Tibial nerve (tissue), 4 donors: ENCODE results near the gene SLC25A13.

Experiments
- EP300 ChIP-seq, 2 donors: sonication (generic); formaldehyde crosslinking; IDR thresholded peaks; one replicate each; pipeline ENCODE4 v1.6.1; 2017; ENCODE audit warnings: antibody characterized with exemption in 2 of 2, mild to moderate bottlenecking in 1 of 2
- TF ChIP-seq, protein P1 (sequence below), 5 experiments: fragments of 200-600 bp in 3 of 5; fragments of 450-650 bp in 2 of 5; sonication (generic) in 3 of 5; IDR thresholded peaks; one replicate each; pipeline ENCODE4 v1.5.1; 2016 to 2019; ENCODE audit warnings: antibody characterized with exemption in 5 of 5, mild to moderate bottlenecking in 3 of 5, moderate library complexity in 2 of 5

DNA sequence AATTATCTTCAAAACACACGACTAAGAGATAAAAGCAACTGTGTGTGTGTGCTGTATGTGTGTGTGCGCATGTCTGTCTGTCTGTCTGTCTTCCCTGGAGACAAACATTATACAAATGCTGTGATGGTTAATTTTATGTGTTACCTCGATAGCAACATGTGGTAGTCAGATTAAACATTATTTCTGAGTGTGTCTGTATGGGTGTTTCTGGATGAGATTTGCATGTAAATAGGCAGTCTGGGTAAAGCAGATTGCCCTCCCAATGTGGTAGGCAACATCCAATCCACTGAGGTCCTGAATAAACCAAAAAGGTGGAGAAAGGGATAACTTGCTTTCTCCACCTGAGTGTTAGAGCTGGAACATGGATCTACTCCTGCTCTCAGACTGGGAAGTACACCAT lies 67.9 kb downstream of the SLC25A13 start:
- TF ChIP-seq, protein P1, sequence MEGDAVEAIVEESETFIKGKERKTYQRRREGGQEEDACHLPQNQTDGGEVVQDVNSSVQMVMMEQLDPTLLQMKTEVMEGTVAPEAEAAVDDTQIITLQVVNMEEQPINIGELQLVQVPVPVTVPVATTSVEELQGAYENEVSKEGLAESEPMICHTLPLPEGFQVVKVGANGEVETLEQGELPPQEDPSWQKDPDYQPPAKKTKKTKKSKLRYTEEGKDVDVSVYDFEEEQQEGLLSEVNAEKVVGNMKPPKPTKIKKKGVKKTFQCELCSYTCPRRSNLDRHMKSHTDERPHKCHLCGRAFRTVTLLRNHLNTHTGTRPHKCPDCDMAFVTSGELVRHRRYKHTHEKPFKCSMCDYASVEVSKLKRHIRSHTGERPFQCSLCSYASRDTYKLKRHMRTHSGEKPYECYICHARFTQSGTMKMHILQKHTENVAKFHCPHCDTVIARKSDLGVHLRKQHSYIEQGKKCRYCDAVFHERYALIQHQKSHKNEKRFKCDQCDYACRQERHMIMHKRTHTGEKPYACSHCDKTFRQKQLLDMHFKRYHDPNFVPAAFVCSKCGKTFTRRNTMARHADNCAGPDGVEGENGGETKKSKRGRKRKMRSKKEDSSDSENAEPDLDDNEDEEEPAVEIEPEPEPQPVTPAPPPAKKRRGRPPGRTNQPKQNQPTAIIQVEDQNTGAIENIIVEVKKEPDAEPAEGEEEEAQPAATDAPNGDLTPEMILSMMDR (IDR thresholded peaks at IDR 0.05), result no peak
- TF ChIP-seq EP300 (IDR thresholded peaks at IDR 0.05), result no peak
